ENCODE data around the gene TMEM14A.

Gene TMEM14A

GRCh38 chr6:52670502-52671409 is at the start of gene TMEM14A:
TMEM14A (plus strand) TSS chr6:52671113; CDS start chr6:52677103, 5,990 bp downstream.
- ChIA-PET CTCF (no interaction called here), POLR2A (no interaction called here)
- peak; percentile 95 for DNase-seq (ENCODE audit: extremely low spot score)
- TF ChIP-seq FOXM1 (IDR thresholded peaks at IDR 0.05; ENCODE audit: borderline replicate concordance) (no peak), LEF1 (IDR thresholded peaks at IDR 0.05; ENCODE audit: borderline replicate concordance) (no peak), BHLHE40 (IDR thresholded peaks at IDR 0.05; ENCODE audit: borderline replicate concordance) (no peak), L3MBTL2 (conservative IDR thresholded peaks at IDR 0.05) (peak; percentile 50; the same call in 1 of the 2 replicates), CTBP1 (IDR thresholded peaks at IDR 0.05; ENCODE audit: borderline replicate concordance) (no peak), FOXA1 (IDR thresholded peaks at IDR 0.05) (no peak), ELF4 (IDR thresholded peaks at IDR 0.05) (peak; percentile 29; the same call in 1 of the 2 replicates), SUZ12 (IDR thresholded peaks at IDR 0.05) (no peak), ZNF384 (IDR thresholded peaks at IDR 0.05) (no peak), HDGF (IDR thresholded peaks at IDR 0.05; ENCODE audit: borderline replicate concordance) (no peak), FOXK2 (IDR thresholded peaks at IDR 0.05) (no peak)

- TF ChIP-seq HDGF (IDR thresholded peaks at IDR 0.05; ENCODE audit: borderline replicate concordance) = no peak
- TF ChIP-seq NFRKB (IDR thresholded peaks at IDR 0.05) = no peak
- no peak for TF ChIP-seq SUZ12 (IDR thresholded peaks at IDR 0.05)
- no peak for TF ChIP-seq TARDBP (IDR thresholded peaks at IDR 0.05)
- TF ChIP-seq CTBP1 (IDR thresholded peaks at IDR 0.05; ENCODE audit: borderline replicate concordance) = no peak
- ChIA-PET POLR2A (no interaction called here), CTCF (no interaction called here)
- DNase-seq (ENCODE audit: extremely low spot score) = no peak
Measured at GRCh38 chr6:52621631-52622030, 49.3 kb upstream of the TMEM14A start.

- ChIA-PET CTCF (interaction anchor here (1.1 kb wide), 1 partner anchor 25 kb away, joined by 3 read pairs; no protein-coding TSS in a partner anchor), POLR2A (no interaction called here)
- DNase-seq (ENCODE audit: extremely low spot score) = no peak
- TF ChIP-seq ELF4 (IDR thresholded peaks at IDR 0.05) (no peak), FOXK2 (IDR thresholded peaks at IDR 0.05) (no peak), SP1 (IDR thresholded peaks at IDR 0.05) (no peak), FOXM1 (IDR thresholded peaks at IDR 0.05; ENCODE audit: borderline replicate concordance) (no peak), ARNT (IDR thresholded peaks at IDR 0.05) (no peak), CTBP1 (IDR thresholded peaks at IDR 0.05; ENCODE audit: borderline replicate concordance) (no peak), HDGF (IDR thresholded peaks at IDR 0.05; ENCODE audit: borderline replicate concordance) (no peak), LEF1 (IDR thresholded peaks at IDR 0.05; ENCODE audit: borderline replicate concordance) (no peak), PKNOX1 (IDR thresholded peaks at IDR 0.05) (no peak), NFRKB (IDR thresholded peaks at IDR 0.05) (no peak), BHLHE40 (IDR thresholded peaks at IDR 0.05; ENCODE audit: borderline replicate concordance) (no peak), SUZ12 (IDR thresholded peaks at IDR 0.05) (no peak), FOXA1 (IDR thresholded peaks at IDR 0.05) (no peak), L3MBTL2 (conservative IDR thresholded peaks at IDR 0.05) (no peak), ZNF384 (IDR thresholded peaks at IDR 0.05) (no peak)
Measured at GRCh38 chr6:52622810-52623209, 48.1 kb upstream of the TMEM14A start.

- DNase-seq (ENCODE audit: extremely low spot score) = no peak
- TF ChIP-seq ELF4 (IDR thresholded peaks at IDR 0.05) = no peak
- TF ChIP-seq PKNOX1 (IDR thresholded peaks at IDR 0.05) = no peak
- no peak for TF ChIP-seq HDGF (IDR thresholded peaks at IDR 0.05; ENCODE audit: borderline replicate concordance)
- no peak for TF ChIP-seq CTBP1 (IDR thresholded peaks at IDR 0.05; ENCODE audit: borderline replicate concordance)
- TF ChIP-seq SP1 (IDR thresholded peaks at IDR 0.05) = no peak
- TF ChIP-seq TARDBP (IDR thresholded peaks at IDR 0.05) = no peak
- no peak for TF ChIP-seq LEF1 (IDR thresholded peaks at IDR 0.05; ENCODE audit: borderline replicate concordance)
- no peak for TF ChIP-seq SUZ12 (IDR thresholded peaks at IDR 0.05)
- TF ChIP-seq ARNT (IDR thresholded peaks at IDR 0.05) = no peak
- TF ChIP-seq FOXM1 (IDR thresholded peaks at IDR 0.05; ENCODE audit: borderline replicate concordance) = no peak
- no peak for TF ChIP-seq L3MBTL2 (conservative IDR thresholded peaks at IDR 0.05)
- TF ChIP-seq NFRKB (IDR thresholded peaks at IDR 0.05) = no peak
- TF ChIP-seq FOXA1 (IDR thresholded peaks at IDR 0.05) = no peak
- no peak for TF ChIP-seq ZNF384 (IDR thresholded peaks at IDR 0.05)
- TF ChIP-seq FOXK2 (IDR thresholded peaks at IDR 0.05) = no peak
- TF ChIP-seq BHLHE40 (IDR thresholded peaks at IDR 0.05; ENCODE audit: borderline replicate concordance) = no peak
- ChIA-PET CTCF (interaction anchor here (0.5 to 1.6 kb wide), 2 partner anchors 17 to 21 kb away, joined by 3 to 6 read pairs; no protein-coding TSS in a partner anchor), POLR2A (no interaction called here)
Measured at GRCh38 chr6:52632011-52632410, 38.9 kb upstream of the TMEM14A start.

- DNase-seq (ENCODE audit: extremely low spot score) = no peak
- ChIA-PET POLR2A (interaction anchor here (0.6 to 1.3 kb wide), 3 partner anchors 58 to 349 kb away, joined by 3 to 5 read pairs (median 3); partner anchors contain the start of genes EFHC1 and MCM3), CTCF (interaction anchor here (0.7 to 1.3 kb wide), 4 partner anchors 15 to 300 kb away, joined by 3 to 7 read pairs (median 4); no protein-coding TSS in a partner anchor)
- TF ChIP-seq FOXM1 (IDR thresholded peaks at IDR 0.05; ENCODE audit: borderline replicate concordance) (no peak), BHLHE40 (IDR thresholded peaks at IDR 0.05; ENCODE audit: borderline replicate concordance) (no peak), L3MBTL2 (conservative IDR thresholded peaks at IDR 0.05) (no peak), FOXA1 (IDR thresholded peaks at IDR 0.05) (no peak), PKNOX1 (IDR thresholded peaks at IDR 0.05) (no peak)
Measured at GRCh38 chr6:52634211-52634610, 36.7 kb upstream of the TMEM14A start.
